ENCODE measurements around the gene KCNN4. TPM values are rescaled to one million over a fixed set of nuclear protein-coding genes. Genes with fewer than 3 reads are reported as not detected.
"Not testable (repeated sequence)": the region's sequence is repeated elsewhere in the genome, so short reads cannot be mapped to it uniquely, and the experiment has no call there.

Gene KCNN4
- total RNA-seq, 1 donor from 2014 or later: 0.38 TPM

- intact Hi-C loops (cut with micrococcal nuclease): no loop called here
- Histone ChIP-seq H3K27ac (replicated peaks) (no peak overlapping the region), H3K36me3 (no peaks in the 10 kb centered on the region), H3K4me1 (peaks cover 24% of the 10 kb centered on the region), H3K9me3 (replicated peaks) (no peaks in the 10 kb centered on the region), H3K4me3 (no peak overlapping the region), H3K27me3 (ENCODE audit: low read depth) (peaks cover 54% of the 10 kb centered on the region)
- no peak for TF ChIP-seq CTCF (IDR thresholded peaks at IDR 0.05; ENCODE audit: borderline replicate concordance)
- no peak for DNase-seq
These were observed 5.4 kb downstream of the KCNN4 start for GRCh38 chr19:43775299-43775890.

- Histone ChIP-seq H3K27me3 (ENCODE audit: low read depth) (peaks cover 53% of the 10 kb centered on the region), H3K4me1 (peaks cover 24% of the 10 kb centered on the region), H3K4me3 (peak overlapping the region; percentile 60)
- DNase-seq; H3K36me3 ChIP-seq; H3K9me3 ChIP-seq (replicated peaks); H3K27ac ChIP-seq (replicated peaks); intact Hi-C loops (cut with micrococcal nuclease): not testable (repeated sequence)
These were observed 5.9 kb downstream of the KCNN4 start for GRCh38 chr19:43774940-43775258.

GRCh38 chr19:43774103-43774939 is 6.5 kb downstream of the KCNN4 start:
- Histone ChIP-seq H3K27me3 (ENCODE audit: low read depth) (peaks cover 47% of the 10 kb centered on the region), H3K4me3 (peak overlapping the region; percentile 60), H3K36me3 (no peaks in the 10 kb centered on the region), H3K27ac (replicated peaks) (no peak overlapping the region), H3K4me1 (peaks cover 21% of the 10 kb centered on the region), H3K9me3 (replicated peaks) (no peaks in the 10 kb centered on the region)
- peak; percentile 70 for TF ChIP-seq CTCF (IDR thresholded peaks at IDR 0.05; ENCODE audit: borderline replicate concordance)
- peak; percentile 68 for DNase-seq
- intact Hi-C loops (cut with micrococcal nuclease): no loop called here

GRCh38 chr19:43773725-43774102 is 7.1 kb downstream of the KCNN4 start:
- Histone ChIP-seq H3K27ac (replicated peaks) (no peak overlapping the region), H3K9me3 (replicated peaks) (no peaks in the 10 kb centered on the region), H3K4me3 (peak overlapping the region; percentile 60), H3K36me3 (no peaks in the 10 kb centered on the region), H3K4me1 (peaks cover 15% of the 10 kb centered on the region), H3K27me3 (ENCODE audit: low read depth) (peaks cover 41% of the 10 kb centered on the region)
- DNase-seq: no peak
- intact Hi-C loops (cut with micrococcal nuclease): no loop called here
- no peak for TF ChIP-seq CTCF (IDR thresholded peaks at IDR 0.05; ENCODE audit: borderline replicate concordance)

GRCh38 chr19:43769256-43769655 is 11.5 kb downstream of the KCNN4 start:
- peaks cover 18% of the 10 kb centered on the region for H3K27me3 ChIP-seq (ENCODE audit: low read depth)
- peaks cover 5% of the 10 kb centered on the region for H3K4me1 ChIP-seq
- intact Hi-C loops (cut with micrococcal nuclease): no loop called here
- no peak for DNase-seq
- no peak overlapping the region for H3K4me3 ChIP-seq
- TF ChIP-seq CTCF (IDR thresholded peaks at IDR 0.05; ENCODE audit: borderline replicate concordance): no peak
- H3K9me3 ChIP-seq (replicated peaks): no peaks in the 10 kb centered on the region
- no peaks in the 10 kb centered on the region for H3K36me3 ChIP-seq
- H3K27ac ChIP-seq (replicated peaks): no peak overlapping the region

Data from left ventricle myocardium inferior (tissue), 1 donor.